NB4 (cell line): Measurements from ENCODE around the gene ESF1.

Experiments
- CTCF ChIP-seq: IDR thresholded peaks from one replicate; pipeline ENCODE4 v1.5.1; 2012; ENCODE audit warnings: low read depth, low read length
- POLR2A ChIP-seq: IDR thresholded peaks from 2 replicates; pipeline ENCODE4 v1.6.1; 2011; ENCODE audit warnings: mild to moderate bottlenecking; ENCODE audit not compliant: insufficient read length; ENCODE audit errors: extremely low read depth

DNA sequence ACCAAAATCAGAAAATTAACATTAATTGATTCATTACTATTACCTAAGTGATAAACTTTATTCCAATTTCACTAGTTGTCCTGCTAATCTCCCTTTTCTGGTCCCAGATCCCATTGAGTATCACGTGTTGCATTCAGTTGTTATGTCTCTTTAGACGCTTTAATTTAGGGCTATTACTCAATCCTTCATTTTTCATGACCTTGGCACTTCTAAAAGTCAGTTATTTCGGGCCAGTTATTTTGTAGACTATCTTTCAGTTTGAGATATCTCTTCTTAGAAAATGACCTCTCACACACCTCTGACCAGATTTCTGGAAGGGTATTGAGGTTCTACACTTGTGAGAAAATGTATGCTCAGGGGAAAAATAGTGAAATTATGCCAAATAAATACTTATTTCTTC is 112.0 kb downstream of the ESF1 start:
- TF ChIP-seq POLR2A (no peak), CTCF (no peak)
